ENCODE results near the gene WFIKKN2. TPM values are rescaled to one million over a fixed set of nuclear protein-coding genes. Genes with fewer than 3 reads are reported as not detected.

WFIKKN2 gene
- total RNA-seq, 1 donor, result under 0.01 TPM

DNA sequence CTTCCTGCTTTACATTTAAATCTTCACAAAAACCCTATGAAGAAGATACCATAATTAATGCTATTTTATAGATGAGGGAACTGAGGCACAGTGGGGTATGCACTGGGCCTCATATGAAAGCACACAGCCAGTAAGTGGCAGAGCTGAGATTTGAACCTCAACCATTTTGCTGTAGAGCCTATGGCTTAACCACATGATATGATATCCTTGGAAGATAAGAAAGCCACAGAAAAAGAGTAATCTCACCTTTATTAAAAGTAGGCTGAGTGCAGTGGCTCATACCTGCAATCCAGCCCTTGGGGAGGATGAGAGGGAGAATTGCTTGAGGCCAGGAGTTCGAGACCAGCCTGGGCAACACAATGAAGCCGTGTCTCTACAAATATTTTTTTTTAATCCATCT is 45.8 kb downstream of the WFIKKN2 start:
- no peak overlapping the region for H3K4me3 ChIP-seq (ENCODE audit: low read depth, low read length)
- DNase-seq (ENCODE audit: low read depth), result no peak
- TF ChIP-seq, protein P1, sequence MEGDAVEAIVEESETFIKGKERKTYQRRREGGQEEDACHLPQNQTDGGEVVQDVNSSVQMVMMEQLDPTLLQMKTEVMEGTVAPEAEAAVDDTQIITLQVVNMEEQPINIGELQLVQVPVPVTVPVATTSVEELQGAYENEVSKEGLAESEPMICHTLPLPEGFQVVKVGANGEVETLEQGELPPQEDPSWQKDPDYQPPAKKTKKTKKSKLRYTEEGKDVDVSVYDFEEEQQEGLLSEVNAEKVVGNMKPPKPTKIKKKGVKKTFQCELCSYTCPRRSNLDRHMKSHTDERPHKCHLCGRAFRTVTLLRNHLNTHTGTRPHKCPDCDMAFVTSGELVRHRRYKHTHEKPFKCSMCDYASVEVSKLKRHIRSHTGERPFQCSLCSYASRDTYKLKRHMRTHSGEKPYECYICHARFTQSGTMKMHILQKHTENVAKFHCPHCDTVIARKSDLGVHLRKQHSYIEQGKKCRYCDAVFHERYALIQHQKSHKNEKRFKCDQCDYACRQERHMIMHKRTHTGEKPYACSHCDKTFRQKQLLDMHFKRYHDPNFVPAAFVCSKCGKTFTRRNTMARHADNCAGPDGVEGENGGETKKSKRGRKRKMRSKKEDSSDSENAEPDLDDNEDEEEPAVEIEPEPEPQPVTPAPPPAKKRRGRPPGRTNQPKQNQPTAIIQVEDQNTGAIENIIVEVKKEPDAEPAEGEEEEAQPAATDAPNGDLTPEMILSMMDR (IDR thresholded peaks at IDR 0.05; ENCODE audit: insufficient read depth, low read length), result no peak

DNA sequence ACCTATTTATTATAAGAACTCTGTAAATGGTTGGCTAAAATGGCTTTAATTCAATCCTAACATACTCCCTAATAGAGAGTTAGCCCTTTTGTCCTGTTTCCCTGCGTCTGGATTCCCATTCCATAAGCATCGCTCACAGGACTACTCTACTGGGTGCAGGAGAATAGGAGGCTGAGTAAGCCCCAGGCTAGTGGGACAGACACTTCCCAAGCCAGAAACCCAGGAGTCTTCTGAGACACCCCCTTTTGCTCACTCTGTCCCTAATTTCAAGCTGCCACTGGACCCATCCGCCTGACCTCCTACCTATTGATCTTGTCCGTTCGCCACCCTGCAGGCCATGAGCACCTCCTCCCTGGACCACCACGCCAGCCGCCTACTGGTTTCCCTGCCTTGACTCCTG is 47.5 kb downstream of the WFIKKN2 start:
- peak; percentile 67 for DNase-seq (ENCODE audit: low read depth)
- no peak overlapping the region for H3K4me3 ChIP-seq (ENCODE audit: low read depth, low read length)
- TF ChIP-seq, protein P1 (IDR thresholded peaks at IDR 0.05; ENCODE audit: insufficient read depth, low read length), result no peak

DNA sequence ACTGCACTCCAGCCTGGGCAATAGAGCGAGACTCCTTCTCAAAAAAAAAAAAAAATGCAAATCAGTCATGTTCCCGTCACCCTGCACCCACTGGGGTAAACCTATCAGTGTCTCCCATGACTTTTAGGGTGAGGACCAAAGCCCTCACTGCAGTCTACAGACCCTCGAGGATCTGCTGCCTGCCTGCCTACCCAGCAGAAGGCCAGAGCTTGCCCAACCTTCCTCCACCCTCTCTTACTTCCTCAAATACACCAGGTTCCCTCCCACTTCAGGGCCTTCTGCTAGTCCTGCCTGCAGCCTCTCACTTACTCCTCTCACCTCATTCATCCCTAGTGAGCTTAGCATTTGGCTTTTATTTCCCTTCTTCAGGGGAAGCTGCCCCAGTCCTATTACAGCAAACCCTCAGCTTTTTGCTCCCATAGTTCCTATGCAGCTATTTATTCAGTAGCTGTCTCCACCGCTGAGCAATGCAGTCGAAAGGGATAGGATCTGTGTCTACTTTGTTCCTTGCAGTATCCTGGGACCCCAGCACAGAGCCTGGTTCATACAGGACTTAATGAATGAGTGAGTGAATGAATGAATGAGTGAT is 48.6 kb downstream of the WFIKKN2 start:
- DNase-seq (ENCODE audit: low read depth), result no peak
- H3K4me3 ChIP-seq (ENCODE audit: low read depth, low read length), result no peak overlapping the region
- TF ChIP-seq, protein P1 (IDR thresholded peaks at IDR 0.05; ENCODE audit: insufficient read depth, low read length), result no peak

DNA sequence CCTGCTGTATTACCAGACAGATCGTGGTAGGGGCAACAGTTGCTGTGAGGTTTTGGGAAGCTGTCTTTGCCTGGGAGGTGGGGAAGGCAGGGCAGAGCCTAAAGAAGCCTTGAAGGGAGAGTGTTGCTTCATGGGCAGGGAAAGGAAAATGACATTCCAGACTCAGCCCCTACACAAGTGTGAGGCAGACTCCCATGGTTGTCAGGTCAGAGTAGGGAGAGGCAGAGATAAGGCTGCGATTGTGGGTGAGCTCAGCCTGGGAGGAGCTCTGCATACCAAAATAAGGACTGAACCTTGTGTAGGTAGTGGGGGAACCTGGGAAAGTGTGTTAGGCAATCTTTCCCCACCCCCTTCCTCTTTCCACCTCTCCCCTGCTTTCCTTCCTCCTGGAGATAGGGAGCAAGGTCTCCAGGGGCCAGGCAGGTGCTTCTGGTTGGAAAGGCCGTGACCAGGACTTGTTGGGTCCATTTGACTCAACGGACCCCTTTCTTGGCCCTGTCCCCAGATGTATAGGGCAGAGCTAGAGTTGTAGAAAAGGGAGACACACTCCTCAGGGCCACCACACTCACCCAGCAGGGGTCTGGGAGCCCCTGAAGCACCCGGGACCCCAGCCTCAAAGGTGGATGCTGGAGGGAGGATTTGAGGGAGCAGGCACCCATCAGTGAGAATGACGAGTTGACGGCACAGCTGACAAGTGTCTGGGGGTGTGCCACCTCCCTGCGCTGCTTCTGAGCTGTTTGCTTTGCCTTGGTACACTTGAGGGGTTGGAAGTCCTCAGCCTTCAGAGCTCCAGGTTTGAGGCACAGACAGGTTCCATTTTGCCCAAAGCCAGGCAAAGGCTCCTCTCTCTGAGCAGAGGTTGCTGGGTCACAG is 49.3 kb downstream of the WFIKKN2 start:
- TF ChIP-seq, protein P1 (IDR thresholded peaks at IDR 0.05; ENCODE audit: insufficient read depth, low read length), result no peak
- peak; percentile 22 for DNase-seq (ENCODE audit: low read depth)
- no peak overlapping the region for H3K4me3 ChIP-seq (ENCODE audit: low read depth, low read length)

DNA sequence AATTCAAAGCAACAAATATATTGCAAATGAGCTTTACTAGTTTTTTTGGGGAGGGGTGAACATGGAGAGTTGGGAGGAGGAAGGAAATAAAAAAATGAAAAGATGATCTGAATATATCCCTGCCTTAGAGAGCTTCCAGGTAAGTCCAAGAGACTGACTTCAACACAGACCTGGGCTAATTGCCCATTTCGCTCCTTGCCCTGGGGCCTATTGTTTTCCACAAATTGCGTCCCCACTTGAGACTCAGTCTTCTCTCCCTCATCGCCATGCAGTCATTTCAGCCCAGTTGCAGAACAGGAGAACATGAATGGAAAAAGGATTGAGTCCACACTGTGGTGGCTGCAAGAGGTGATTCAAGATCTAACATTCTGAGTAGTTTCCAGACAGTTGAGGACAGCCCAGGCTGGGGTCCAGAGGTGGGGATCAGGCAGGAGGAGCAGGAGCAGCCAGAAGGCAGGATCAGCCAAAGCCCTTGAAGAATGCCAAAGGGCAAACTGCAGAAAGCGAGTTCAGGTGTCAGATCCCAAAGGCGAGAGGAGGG is 52.4 kb downstream of the WFIKKN2 start:
- no peak for DNase-seq (ENCODE audit: low read depth)
- no peak overlapping the region for H3K4me3 ChIP-seq (ENCODE audit: low read depth, low read length)
- TF ChIP-seq, protein P1 (IDR thresholded peaks at IDR 0.05; ENCODE audit: insufficient read depth, low read length), result no peak

DNA sequence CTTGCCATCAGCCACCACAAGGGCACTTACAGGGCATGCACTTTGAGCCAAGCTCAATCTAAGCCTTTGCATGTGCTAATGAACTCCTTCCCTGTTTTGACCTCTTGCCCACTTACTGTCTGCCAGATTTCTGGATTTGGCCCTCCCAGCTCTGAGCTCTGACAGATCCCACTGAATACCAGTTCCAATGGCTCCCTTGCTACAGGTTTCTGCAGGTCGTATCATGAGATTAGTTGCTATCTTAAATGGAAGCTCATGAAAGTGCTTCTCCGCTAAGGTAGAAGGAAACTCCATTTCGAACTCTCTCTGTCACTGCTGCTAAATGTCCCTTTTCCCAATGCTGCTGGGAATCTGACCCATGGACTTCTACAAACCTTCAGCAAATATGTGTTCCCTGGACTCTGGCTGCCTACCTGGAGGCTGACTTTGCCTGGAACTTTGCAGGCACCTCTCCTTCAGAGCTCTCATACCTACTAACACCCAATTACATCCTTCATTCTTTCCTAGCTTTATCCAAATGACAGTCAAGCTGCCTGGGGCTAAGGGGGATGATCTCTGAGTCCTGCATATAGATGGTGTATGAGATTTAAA is 54.2 kb downstream of the WFIKKN2 start:
- no peak overlapping the region for H3K4me3 ChIP-seq (ENCODE audit: low read depth, low read length)
- DNase-seq (ENCODE audit: low read depth), result no peak
- TF ChIP-seq, protein P1 (IDR thresholded peaks at IDR 0.05; ENCODE audit: insufficient read depth, low read length), result no peak

All from fibroblast of the aortic adventitia (primary cell).